Hindlimb muscle (tissue), 1 donor: ENCODE data around the gene LPP. TPM values are rescaled to one million over a fixed set of nuclear protein-coding genes. Genes with fewer than 3 reads are reported as not detected.

Source experiments
- DNase-seq: peaks from one replicate; pipeline ENCODE4 v3.0.0-alpha.2; 2013
- polyA plus RNA-seq: library from polyadenylated mRNA; unstranded; fragments of 120-200 nt; gene quantifications from one replicate; pipeline ENCODE4 v1.2.1, GENCODE V29; 2013; ENCODE audit not compliant: insufficient read length

Gene LPP
- polyA plus RNA-seq, 1 donor: 12.7 TPM

DNA sequence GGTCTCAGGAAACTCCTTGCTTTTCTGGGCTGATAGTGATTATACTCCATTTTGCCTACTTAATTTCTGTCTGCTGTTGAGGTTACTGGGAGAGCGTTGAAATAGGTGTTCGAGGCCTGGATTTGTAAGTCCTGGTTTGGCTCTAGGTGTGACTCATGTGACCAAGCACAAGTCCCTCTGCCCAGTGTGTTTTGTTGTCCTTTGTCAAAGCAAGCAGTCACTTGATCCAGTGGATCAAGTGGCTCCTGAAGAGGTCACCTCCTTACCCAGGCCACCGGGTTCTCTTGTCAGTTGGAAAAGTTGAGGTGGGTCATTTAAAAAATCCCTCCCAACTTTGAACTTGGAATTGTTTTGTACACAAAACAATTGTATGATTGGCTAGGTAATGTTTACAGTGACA, 70.0 kb downstream of the LPP start:
- DNase-seq: no peak

GRCh38 chr3:188227442-188227841, 73.5 kb downstream of the LPP start:
- no peak for DNase-seq

GRCh38 chr3:188229177-188229576, 75.2 kb downstream of the LPP start:
- no peak for DNase-seq

- DNase-seq: no peak
Measured at GRCh38 chr3:188229726-188230125, 75.8 kb downstream of the LPP start.

GRCh38 chr3:188230962-188231361, 77.0 kb downstream of the LPP start:
- DNase-seq: no peak

DNA sequence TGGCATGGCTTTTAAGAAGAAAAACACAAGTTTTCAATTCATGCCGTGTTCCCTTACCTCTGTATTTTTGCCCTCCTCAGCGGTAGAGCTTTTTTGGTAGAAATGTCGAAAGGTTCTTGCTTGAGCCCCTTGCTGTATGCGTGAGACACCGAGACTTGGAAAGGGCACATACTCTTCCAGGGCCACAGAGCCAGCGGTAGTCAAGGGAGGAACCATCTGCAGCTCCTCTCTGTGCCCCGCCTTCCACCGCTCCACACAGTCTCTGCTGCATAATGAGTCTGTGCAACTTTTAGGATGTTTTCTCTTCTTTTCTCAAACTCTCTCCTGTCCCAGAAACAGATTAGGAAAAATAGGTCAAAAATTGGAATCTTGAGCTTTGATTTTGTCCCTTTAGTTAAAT, 77.5 kb downstream of the LPP start:
- no peak for DNase-seq

GRCh38 chr3:188232656-188233055, 78.7 kb downstream of the LPP start:
- DNase-seq: no peak

DNA sequence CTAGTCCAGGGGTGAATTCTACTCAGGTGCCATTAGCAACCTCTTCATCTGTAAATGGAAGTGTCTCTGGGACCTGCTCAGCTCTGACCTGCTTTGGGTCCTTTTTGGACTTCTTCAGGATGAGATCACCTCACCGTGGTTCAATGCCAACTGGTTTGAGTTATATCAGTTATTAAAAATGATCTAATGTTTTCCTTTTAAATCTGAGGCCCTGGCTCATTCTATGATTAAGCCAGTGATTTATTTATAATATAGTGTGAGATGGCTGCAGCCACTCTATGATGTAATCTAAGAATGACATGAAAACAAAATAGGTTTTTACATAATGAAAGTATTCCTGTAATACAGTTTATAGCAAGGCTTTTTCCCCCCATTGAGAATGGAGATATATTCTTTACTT, 79.4 kb downstream of the LPP start:
- DNase-seq: no peak

GRCh38 chr3:188234132-188234531, 80.2 kb downstream of the LPP start:
- DNase-seq: no peak

GRCh38 chr3:188236271-188236670, 82.3 kb downstream of the LPP start:
- DNase-seq: no peak

- no peak for DNase-seq
Measured at GRCh38 chr3:188239035-188239434, 85.1 kb downstream of the LPP start.

DNA sequence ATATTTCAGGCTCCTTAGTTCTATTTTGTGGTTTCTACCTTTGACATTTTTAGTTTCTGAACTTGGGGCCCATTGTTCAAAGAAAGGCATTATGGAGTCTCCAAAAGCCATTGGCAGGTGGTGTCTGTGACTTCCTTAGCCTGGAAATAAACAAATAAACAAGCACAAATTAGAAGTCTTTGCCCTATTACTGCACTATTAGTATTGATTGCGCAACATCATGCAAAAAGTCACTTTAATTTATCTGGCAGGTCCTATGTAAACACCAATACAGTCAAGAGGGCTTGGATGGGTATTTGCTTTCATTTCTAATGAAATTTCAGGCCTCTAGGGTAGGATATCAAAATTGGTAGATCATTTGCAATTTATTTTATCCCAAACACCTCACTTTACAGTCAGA, 85.6 kb downstream of the LPP start:
- no peak for DNase-seq

GRCh38 chr3:188240189-188240981, 86.4 kb downstream of the LPP start:
- no peak for DNase-seq

DNA sequence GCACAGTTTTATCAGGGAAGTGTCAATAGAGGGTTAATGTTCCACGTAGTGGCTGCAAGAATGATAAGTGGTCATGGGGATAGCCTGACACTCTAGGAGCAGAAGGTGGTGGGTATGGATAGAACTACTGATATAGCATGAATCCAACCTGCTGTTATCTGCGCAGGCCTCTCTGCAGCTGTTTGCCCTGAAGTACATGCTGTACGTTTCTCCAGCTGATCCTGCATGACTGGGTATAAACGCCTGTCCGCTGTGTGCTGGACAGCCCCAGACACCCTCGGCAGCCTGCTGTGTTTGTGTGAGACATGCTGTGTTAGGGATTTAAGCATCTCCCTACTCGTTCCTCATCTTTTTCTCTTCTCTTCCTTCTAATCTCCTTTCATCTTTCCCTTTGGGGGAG, 87.1 kb downstream of the LPP start:
- no peak for DNase-seq

DNA sequence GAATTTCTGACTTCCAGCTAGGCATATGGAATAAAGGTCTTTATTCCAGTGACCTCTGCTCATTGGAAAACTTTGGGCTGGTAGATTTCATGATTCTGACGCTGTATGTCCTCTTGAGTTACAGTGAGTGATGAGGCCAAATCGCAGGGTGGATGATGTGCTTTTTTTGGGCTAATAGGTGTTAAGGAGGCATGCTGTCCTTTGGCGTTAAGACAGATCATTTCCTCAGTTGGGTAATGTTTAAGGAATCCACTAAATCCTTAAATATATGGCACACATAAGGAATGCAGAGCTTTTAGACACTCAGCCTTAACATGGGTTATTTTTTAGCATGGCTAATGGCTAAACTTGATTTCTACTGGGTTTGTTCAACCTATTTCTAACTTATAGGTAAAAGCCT, 87.9 kb downstream of the LPP start:
- no peak for DNase-seq

- no peak for DNase-seq
Measured at GRCh38 chr3:188242436-188243123, 88.6 kb downstream of the LPP start.

- DNase-seq: no peak
Measured at GRCh38 chr3:188243124-188243795, 89.3 kb downstream of the LPP start.

- no peak for DNase-seq
Measured at GRCh38 chr3:188244395-188244861, 90.5 kb downstream of the LPP start.

- no peak for DNase-seq
Measured at GRCh38 chr3:188246905-188247304, 92.9 kb downstream of the LPP start.

DNA sequence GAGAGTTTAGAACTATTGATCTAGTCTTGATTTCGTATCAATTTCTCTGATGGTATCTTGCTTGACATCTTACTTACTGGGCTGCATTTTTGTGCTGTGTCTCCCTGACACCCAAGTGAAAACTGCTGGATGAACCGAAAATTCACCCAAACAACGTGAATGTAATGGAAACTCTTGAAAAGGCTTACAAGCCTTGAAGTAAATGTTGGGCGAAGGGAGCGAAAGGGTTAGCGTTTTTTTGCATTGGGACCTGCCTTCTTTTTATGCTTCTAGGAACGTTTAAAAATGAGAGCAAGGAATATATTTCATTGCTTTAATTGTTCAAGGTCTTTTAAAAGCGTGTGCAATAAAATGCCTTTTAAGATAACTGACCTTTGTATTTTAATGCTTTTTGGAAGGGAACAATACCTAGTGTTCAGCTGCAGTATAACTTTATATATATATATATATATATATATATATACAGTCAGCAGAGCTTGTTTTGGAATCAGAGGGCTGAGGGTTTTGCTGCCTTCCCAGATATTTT, 94.1 kb downstream of the LPP start:
- DNase-seq: no peak

DNA sequence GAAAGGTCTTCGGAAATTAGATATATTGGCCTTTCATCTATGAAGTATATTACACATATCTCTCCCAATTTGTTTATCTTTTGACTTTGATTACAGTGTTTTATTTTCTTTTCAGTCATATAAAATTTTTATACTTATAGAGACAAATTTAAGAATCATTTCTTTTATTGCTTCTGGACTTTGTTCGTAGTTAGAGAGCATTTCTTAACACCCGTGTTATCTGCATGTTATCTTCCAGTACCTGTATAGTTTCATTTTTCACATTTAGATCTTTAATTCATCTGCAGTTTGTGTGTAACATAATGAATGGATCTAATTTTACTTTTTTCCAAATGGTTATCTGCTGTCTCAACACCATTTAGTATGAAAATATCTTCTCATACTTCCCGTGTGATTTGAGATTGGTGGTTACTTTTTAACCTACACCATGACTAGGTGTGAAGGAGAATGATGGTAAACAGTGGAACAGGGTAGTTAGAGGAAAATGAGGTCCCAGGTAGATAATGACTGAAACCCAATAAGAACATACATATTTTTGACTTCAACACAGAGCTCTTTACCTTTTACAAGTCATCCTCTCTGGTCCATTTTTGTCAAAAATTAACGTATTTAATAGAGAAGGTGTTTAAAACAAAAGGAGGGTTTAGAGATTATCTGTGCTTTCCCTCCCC, 99.3 kb downstream of the LPP start:
- DNase-seq: no peak

- DNase-seq: no peak
Measured at GRCh38 chr3:188253800-188254452, 100.0 kb downstream of the LPP start.
